AG10803 (cell line): Measurements from ENCODE around the gene CDCA8.

ENCODE experiments used
- DNase-seq: peaks from one replicate; pipeline ENCODE4 v3.0.0; 2010; ENCODE audit warnings: low read depth
- H3K4me3 ChIP-seq: 2 replicates; pipeline ENCODE4 v1.5.1; 2011; ENCODE audit warnings: mild to moderate bottlenecking, low read length, control low read depth
- TF ChIP-seq, protein P1 (sequence below): conservative IDR thresholded peaks from 2 replicates; pipeline ENCODE4 v1.5.1; 2011; ENCODE audit warnings: mild to moderate bottlenecking, low read length, control low read depth, inconsistent platforms

CDCA8 gene

DNA sequence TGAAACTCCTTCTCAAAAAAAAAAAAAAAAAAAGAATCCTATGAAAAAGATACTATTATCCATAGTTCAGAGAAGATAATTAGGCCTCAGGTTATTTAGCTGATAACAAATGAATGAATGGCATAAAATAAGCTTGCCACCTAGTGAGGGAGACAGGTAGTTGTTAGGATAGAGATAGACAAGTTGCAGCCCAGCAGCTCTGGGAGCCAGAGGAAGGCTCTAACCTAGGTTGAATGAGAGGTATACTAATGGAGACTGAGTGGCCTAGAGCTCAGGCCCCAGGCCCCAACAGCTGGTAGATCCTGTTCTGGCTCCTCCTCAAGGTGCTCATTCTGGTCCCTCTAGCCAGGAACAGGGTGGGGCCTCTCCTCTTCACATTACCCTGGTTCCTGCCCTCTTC lies 37.0 kb upstream of the CDCA8 start:
- no peak overlapping the region for H3K4me3 ChIP-seq
- TF ChIP-seq, protein P1, sequence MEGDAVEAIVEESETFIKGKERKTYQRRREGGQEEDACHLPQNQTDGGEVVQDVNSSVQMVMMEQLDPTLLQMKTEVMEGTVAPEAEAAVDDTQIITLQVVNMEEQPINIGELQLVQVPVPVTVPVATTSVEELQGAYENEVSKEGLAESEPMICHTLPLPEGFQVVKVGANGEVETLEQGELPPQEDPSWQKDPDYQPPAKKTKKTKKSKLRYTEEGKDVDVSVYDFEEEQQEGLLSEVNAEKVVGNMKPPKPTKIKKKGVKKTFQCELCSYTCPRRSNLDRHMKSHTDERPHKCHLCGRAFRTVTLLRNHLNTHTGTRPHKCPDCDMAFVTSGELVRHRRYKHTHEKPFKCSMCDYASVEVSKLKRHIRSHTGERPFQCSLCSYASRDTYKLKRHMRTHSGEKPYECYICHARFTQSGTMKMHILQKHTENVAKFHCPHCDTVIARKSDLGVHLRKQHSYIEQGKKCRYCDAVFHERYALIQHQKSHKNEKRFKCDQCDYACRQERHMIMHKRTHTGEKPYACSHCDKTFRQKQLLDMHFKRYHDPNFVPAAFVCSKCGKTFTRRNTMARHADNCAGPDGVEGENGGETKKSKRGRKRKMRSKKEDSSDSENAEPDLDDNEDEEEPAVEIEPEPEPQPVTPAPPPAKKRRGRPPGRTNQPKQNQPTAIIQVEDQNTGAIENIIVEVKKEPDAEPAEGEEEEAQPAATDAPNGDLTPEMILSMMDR = no peak
- DNase-seq = no peak

DNA sequence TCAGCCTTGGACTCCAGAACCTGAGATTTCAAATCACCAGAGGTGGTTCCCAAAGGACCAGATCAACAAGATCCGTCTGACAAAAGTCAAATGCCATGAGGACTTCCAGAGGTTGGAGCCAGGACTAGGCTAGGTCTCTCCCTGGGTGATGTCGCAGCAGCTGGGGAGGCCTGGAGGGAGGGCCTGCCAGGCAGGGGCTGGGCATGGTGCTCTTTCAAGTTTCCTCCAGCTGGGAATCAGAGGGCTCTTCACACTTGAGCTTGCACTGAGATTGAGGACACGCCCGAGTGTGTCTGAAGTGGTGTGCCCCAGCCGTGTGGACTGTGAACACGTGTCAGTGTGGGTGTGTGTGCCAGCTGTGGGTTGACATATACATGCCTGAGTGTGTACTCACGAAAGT lies 36.3 kb upstream of the CDCA8 start:
- DNase-seq = no peak
- TF ChIP-seq, protein P1 = no peak
- H3K4me3 ChIP-seq = no peak overlapping the region

DNA sequence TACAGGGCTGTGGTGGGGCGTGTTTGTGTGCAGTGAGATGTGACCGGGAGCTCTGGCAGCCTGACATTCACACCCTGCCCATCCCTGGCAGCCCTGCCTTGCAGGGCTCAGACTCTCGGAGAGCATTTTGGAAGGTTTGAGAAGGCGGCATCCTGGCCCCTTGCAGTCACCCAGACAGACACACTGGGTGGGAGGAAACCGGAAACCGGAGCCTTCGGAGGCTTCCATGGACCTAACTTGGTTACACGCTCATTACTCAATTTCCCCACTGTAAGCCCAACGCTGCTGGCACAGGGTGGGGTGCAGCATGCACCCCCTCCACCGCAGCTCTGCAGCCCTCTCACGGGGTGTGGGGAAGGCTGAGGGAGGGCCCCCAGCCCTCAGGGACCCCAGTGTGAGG lies 35.4 kb upstream of the CDCA8 start:
- TF ChIP-seq, protein P1 = no peak
- H3K4me3 ChIP-seq = no peak overlapping the region
- DNase-seq = no peak

DNA sequence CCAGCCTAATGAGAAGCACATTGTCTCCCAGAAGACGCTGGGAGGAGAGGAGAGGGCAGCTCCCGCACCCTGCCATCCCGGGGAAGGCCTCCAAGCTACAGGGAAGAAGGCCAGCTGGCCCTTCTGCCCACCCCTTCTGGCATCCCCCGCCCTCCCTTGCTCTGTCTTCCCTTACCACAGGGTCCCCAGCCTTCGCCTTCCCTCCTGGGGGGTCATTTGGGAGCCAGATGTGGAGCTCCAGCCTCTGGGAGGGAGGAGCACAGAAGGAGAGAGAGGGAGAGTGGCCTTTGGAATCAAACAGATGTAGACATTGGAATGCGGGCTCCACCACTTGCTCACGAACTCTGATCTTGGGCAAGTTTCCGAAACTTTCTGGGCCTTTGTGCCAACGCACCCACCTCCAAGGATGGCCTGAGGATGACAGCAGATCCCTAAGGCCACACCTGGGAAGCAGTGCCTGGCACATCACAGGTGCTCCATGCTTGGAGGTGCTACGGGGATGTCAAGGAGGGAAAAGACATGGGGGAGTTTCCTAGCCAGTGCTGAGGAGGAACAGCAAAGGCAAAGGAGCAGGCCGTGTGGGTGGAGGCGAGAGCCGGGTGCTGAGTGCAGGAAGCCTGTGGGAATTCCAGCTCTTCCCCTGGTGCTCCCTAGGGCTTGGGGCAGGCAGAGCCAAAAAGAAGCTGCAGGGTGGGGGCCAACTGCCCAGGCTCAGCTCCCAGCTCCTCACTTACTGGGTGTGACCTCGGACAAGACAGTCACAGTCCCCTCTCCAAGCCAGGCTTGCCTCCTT lies 34.5 kb upstream of the CDCA8 start:
- DNase-seq = peak; percentile 54
- no peak overlapping the region for H3K4me3 ChIP-seq
- TF ChIP-seq, protein P1 = no peak

DNA sequence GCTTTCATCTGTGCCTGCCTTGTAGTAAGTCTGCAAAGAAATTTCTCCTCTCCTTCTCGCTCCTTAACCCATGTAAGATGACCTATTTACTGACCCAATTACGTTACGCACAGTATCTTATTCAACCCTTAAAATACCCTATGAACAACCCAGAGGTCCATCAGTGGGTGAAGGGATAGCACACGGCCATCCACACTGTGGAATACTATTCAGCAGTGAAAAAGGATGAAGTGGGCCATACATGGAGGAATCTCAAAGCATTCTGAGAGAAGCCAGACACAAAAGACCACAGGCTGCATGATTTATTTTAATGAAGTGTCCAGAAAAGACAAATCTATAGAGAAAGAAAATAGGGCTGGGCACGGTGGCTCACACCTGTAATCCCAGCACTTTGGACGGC lies 33.8 kb upstream of the CDCA8 start:
- TF ChIP-seq, protein P1 = no peak
- no peak overlapping the region for H3K4me3 ChIP-seq
- DNase-seq = no peak

DNA sequence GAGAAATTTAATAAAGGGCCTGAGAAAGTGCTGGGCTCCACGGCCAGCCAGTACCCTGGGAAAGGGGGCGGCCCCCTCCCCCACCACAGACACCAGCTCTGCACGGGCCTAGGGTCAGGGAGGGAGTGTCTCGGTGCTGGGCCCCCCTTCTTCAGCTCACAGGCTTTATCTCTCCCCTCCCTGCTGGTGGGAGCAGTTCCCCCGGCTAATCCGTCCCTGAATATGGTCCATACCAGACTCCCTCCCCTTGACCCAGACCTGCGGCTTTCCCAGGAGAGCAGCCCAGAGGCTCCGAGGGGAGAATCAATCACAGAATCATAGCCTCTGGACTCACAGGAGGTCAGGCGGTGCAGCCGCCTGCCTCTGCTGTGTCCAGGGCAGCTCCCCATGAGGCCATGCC lies 31.7 kb upstream of the CDCA8 start:
- TF ChIP-seq, protein P1 = no peak
- no peak overlapping the region for H3K4me3 ChIP-seq
- DNase-seq = no peak

DNA sequence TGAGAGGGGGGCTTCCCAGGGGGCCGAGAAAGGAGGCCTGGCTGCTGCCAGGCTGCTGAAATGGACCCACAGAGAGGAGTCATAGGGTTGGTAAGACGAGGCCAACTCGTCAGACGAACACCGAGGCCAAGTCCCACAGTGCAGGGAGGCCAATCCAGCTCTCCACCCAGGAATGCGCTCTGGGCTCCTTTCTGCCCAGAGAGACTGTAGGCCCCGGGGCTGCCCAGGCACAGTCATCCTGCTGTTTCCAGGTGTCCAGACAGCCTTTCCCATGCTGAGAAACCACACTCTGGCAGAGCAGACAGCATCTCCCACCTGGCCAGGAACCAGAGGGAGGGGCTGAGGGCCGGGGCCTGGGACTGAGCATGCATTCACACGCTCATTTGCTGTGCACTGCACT lies 30.9 kb upstream of the CDCA8 start:
- no peak overlapping the region for H3K4me3 ChIP-seq
- peak; percentile 21 for DNase-seq
- TF ChIP-seq, protein P1 = no peak
